ENCODE measurements around the gene PACS2.

DNA sequence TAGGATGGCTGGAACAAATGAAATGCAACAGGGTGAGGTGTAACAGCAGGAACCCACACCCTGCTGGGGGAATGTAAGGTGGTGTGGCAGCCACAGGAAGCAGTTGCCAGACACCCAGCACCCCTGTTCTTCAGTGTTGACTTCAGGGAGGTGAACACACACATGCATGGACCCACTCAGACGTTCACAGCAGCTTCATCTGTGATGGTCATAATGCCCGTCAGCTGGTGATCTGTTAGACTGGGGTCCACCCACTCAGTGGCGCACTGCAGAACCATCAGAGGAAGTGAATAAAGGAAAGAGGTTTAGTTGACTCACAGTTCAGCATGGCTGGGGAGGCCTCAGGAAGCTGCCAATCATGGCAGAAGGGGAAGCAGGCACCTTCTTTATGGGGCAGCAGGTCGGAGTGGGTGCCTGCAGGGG, 61.1 kb downstream of the PACS2 start:
- TF ChIP-seq, protein P1, sequence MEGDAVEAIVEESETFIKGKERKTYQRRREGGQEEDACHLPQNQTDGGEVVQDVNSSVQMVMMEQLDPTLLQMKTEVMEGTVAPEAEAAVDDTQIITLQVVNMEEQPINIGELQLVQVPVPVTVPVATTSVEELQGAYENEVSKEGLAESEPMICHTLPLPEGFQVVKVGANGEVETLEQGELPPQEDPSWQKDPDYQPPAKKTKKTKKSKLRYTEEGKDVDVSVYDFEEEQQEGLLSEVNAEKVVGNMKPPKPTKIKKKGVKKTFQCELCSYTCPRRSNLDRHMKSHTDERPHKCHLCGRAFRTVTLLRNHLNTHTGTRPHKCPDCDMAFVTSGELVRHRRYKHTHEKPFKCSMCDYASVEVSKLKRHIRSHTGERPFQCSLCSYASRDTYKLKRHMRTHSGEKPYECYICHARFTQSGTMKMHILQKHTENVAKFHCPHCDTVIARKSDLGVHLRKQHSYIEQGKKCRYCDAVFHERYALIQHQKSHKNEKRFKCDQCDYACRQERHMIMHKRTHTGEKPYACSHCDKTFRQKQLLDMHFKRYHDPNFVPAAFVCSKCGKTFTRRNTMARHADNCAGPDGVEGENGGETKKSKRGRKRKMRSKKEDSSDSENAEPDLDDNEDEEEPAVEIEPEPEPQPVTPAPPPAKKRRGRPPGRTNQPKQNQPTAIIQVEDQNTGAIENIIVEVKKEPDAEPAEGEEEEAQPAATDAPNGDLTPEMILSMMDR (IDR thresholded peaks at IDR 0.05): no peak
- TF ChIP-seq POLR2A (IDR thresholded peaks at IDR 0.05): no peak
